Activated CD4-positive, alpha-beta T cell treated with anti-CD3 and anti-CD28 coated beads for 36 hours (primary cell): Measurements from ENCODE around the gene AKAP8L. TPM values are rescaled to one million over a fixed set of nuclear protein-coding genes. Genes with fewer than 3 reads are reported as not detected.

Experiments used
- ATAC-seq: fragments of 200-7000 bp; cut with Tn5 transposase; one replicate; pipeline ENCODE4 v1.10.0; 2021; ENCODE audit warnings: mild to moderate bottlenecking, moderate library complexity
- CTCF ChIA-PET: fragments of 350-600 bp; sonication (Branson Sonifier 250); formaldehyde crosslinking; loops from one replicate; lab custom pipeline; 2021; ENCODE audit warnings: antibody characterized with exemption; lab: Charles Lee
- POLR2A ChIA-PET: fragments of 350-600 bp; sonication (Branson Sonifier 250); formaldehyde crosslinking; loops from one replicate; lab custom pipeline; 2021; ENCODE audit warnings: antibody characterized with exemption, inconsistent platforms; lab: Charles Lee
- DNase-seq: peaks from one replicate; pipeline ENCODE4 v3.0.0-alpha.2; 2020
- H3K27ac Mint-ChIP-seq: one replicate; pipeline ENCODE4 v1.8.0; 2021; ENCODE audit warnings: mixed read lengths
- H3K27me3 Mint-ChIP-seq: one replicate; pipeline ENCODE4 v1.8.0; 2021; ENCODE audit warnings: mixed read lengths
- H3K36me3 Mint-ChIP-seq: one replicate; pipeline ENCODE4 v1.8.0; 2021; ENCODE audit warnings: low read depth, mixed read lengths
- H3K4me1 Mint-ChIP-seq: one replicate; pipeline ENCODE4 v1.8.0; 2021; ENCODE audit warnings: mixed read lengths
- H3K4me3 Mint-ChIP-seq: one replicate; pipeline ENCODE4 v1.8.0; 2021; ENCODE audit warnings: mild to moderate bottlenecking, moderate library complexity, mixed read lengths
- H3K9me3 Mint-ChIP-seq: one replicate; pipeline ENCODE4 v1.8.0; 2021; ENCODE audit warnings: low read depth, mixed read lengths
- intact Hi-C, 2 experiments: fragments of 100-400 bp; cut with DNase I in 1 of 2; cut with micrococcal nuclease in 1 of 2; formaldehyde crosslinking; loops; one replicate each; pipeline versions ENCODE4 v1.14.2 to v1.15.1; 2022 to 2024; cut with DNase I, micrococcal nuclease
- total RNA-seq, 2 experiments: library from RNA; stranded (reverse); gene quantifications; one replicate each; pipeline ENCODE4 v1.2.3, GENCODE V29; 2021

The AKAP8L gene, protein sequence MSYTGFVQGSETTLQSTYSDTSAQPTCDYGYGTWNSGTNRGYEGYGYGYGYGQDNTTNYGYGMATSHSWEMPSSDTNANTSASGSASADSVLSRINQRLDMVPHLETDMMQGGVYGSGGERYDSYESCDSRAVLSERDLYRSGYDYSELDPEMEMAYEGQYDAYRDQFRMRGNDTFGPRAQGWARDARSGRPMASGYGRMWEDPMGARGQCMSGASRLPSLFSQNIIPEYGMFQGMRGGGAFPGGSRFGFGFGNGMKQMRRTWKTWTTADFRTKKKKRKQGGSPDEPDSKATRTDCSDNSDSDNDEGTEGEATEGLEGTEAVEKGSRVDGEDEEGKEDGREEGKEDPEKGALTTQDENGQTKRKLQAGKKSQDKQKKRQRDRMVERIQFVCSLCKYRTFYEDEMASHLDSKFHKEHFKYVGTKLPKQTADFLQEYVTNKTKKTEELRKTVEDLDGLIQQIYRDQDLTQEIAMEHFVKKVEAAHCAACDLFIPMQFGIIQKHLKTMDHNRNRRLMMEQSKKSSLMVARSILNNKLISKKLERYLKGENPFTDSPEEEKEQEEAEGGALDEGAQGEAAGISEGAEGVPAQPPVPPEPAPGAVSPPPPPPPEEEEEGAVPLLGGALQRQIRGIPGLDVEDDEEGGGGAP
- 10 to 100 TPM; 76.2 to 89.9 TPM for total RNA-seq

DNA sequence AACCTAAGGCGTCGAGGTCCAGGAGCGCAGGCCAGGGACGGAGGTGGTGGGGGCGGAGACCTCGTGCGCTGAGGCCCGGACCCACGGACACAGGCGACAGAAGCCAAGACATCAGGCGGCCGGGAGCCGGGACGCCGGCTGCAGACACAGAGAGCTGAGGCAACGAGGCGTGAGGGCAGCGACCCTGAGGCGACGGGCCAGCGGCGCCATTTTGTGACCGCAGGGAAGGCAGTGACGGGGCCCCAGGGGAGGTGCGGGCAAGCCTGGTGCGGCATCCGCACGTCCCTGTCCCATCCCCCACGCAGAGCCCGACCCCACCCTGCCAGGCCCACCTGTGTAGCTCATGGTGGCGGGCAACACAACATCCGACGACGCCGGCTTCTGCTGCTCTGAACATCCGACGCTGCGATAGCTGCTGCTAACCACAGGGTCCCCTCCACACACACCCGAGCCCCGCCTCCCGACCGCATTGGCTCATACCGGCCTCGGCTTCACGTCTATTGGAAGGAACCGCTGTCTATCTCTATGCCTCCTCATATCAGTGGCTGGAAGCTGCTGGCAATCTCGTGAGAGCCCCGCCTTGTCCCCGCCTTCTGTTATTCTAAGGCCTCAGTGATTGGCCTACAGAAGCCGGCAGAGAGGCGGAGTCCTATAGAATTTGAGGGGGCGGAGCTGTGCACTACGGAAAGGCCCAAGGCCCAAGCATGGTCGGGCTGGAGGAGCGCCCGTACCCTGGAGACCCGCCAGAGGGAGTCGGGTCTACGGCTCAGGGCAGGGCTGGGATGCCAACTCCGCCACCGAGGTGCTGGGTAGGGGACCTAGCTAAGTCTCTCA, at the start of gene AKAP8L:
Gene AKAP8L, minus strand, starts transcription at position 410 of the 834 bp plus-strand sequence. Its CDS starts 65 bp downstream, at position 345.
- POLR2A ChIA-PET, result interaction anchor here (0.6 to 3.0 kb wide), 16 partner anchors 10 to 714 kb away, joined by 3 to 33 read pairs (median 4); partner anchors contain the start of gene AKAP8
- H3K9me3 Mint-ChIP-seq, result no peaks in the 10 kb centered on the region
- H3K4me1 Mint-ChIP-seq, result peaks cover 37% of the 10 kb centered on the region
- intact Hi-C loops, result loop anchor here (1.0 to 5.0 kb wide), 13 partner anchors 14 to 293 kb away; partner anchors contain the start of genes AKAP8 (in 2 of the 2), BRD4 (in 2 of the 2) and RASAL3 (in 1 of the 2)
- no peaks in the 10 kb centered on the region for H3K27me3 Mint-ChIP-seq
- peak within 1 kb of the TSS; percentile 98 for H3K27ac Mint-ChIP-seq
- CTCF ChIA-PET, result interaction anchor here (0.6 to 5.1 kb wide), 33 partner anchors 9 to 677 kb away, joined by 3 to 72 read pairs (median 4); partner anchors contain the start of genes AKAP8, PGLYRP2 and RASAL3
- peak; percentile 98 for ATAC-seq
- H3K36me3 Mint-ChIP-seq, result peaks cover 32% of the 10 kb centered on the region
- peak within 1 kb of the TSS; percentile 98 for H3K4me3 Mint-ChIP-seq
- peak; percentile 99 for DNase-seq

DNA sequence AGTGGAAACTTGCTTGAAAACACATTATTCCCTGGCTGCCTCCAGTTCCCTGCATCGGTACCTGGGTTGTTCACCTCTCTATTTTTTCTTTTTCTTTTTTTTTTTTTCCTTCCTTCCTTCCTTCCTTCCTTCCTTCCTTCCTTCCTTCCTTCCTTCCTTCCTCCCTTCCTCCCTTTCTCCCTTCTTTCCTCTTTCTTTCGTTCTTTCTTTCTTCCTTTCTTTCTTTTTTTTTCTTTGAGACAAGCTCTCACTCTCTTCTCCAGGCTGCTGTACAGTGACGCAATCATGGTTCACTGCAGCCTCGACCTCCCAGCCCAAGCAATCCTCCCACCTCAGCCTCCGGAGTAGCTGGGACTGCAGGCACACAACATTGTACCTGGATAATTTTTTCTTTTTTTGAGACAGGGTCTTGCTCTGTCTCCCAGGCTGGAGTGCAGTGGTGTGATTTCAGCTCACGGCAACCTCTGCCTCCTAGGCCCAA, 49.0 kb upstream of the AKAP8L start:
- DNase-seq, result no peak
- POLR2A ChIA-PET, result interaction anchor here (0.5 to 1.4 kb wide), 3 partner anchors 49 to 642 kb away, joined by 4 to 10 read pairs (median 7); partner anchors contain the start of gene AKAP8L
- H3K36me3 Mint-ChIP-seq, result peaks cover 12% of the 10 kb centered on the region
- ATAC-seq, result no peak
- peak overlapping the region; percentile 21 for H3K4me3 Mint-ChIP-seq
- H3K9me3 Mint-ChIP-seq, result peaks cover 2% of the 10 kb centered on the region
- intact Hi-C loops, result loop anchor here (1.0 to 10.0 kb wide), 13 partner anchors 35 to 1093 kb away; partner anchors contain the start of genes AKAP8L (in 1 of the 2), BRD4 (in 1 of the 2) and TPM4 (in 1 of the 2)
- H3K27me3 Mint-ChIP-seq, result peaks cover 3% of the 10 kb centered on the region
- CTCF ChIA-PET, result interaction anchor here (0.8 to 3.2 kb wide), 7 partner anchors 19 to 88 kb away, joined by 3 to 17 read pairs (median 4); partner anchors contain the start of gene AKAP8L
- peaks cover 57% of the 10 kb centered on the region for H3K4me1 Mint-ChIP-seq
- peak overlapping the region; percentile 88 for H3K27ac Mint-ChIP-seq

DNA sequence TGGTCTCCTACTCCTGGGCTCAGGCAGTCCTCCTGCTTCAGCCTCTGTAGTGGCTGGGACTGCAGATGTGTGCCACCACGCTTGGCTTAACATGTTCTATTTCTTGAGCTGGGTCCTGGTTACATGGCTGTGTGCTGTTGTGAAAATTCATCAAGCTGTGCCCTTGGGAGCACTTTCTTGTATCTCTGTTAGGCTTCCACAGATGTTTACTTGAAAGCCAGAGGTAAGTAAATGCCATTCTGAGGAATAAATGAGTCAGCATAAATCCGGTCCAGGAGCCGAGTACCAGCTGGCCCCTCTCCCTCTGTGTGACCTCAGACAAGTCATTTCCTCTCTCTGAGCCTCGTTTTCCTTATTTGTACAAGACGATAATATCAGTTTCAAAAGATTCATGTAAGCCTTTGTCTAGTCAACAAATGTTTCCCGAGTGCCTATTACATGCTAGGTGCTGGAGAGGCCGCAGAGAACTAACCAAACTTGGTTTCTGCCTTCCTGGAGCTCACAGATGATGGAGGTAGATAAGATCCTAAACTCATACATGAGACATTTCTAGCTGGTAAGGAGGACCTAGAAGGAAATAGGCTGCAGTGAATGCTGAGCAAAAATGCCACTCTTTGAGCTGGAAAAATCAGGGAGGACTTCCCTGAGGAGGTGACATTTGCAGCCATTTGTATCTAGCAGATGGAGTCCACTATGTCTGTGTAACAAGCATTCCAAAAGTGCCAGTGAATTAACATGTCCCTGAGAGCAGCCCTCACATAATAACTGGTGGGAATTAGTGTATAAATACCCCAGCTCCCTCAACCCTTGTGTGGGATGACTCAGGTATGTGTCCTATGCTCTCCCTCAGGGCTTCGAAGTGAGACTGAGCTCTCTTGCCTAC, 48.3 kb upstream of the AKAP8L start:
- Mint-ChIP-seq H3K9me3 (peaks cover 2% of the 10 kb centered on the region), H3K27ac (peak overlapping the region; percentile 95), H3K4me3 (peak overlapping the region; percentile 47), H3K4me1 (peaks cover 62% of the 10 kb centered on the region), H3K27me3 (peaks cover 3% of the 10 kb centered on the region), H3K36me3 (peaks cover 16% of the 10 kb centered on the region)
- ChIA-PET POLR2A (interaction anchor here (0.5 to 1.4 kb wide), 6 partner anchors 47 to 863 kb away, joined by 3 to 10 read pairs (median 4); partner anchors contain the start of gene AKAP8L), CTCF (interaction anchor here (0.6 to 3.2 kb wide), 9 partner anchors 15 to 170 kb away, joined by 3 to 17 read pairs (median 4); partner anchors contain the start of gene AKAP8L)
- intact Hi-C loops, result loop anchor here (1.0 to 10.0 kb wide), 13 partner anchors 35 to 1092 kb away; partner anchors contain the start of genes AKAP8L (in 1 of the 2), BRD4 (in 1 of the 2) and TPM4 (in 1 of the 2)
- ATAC-seq (peak; percentile 62), DNase-seq (peak; percentile 80)

DNA sequence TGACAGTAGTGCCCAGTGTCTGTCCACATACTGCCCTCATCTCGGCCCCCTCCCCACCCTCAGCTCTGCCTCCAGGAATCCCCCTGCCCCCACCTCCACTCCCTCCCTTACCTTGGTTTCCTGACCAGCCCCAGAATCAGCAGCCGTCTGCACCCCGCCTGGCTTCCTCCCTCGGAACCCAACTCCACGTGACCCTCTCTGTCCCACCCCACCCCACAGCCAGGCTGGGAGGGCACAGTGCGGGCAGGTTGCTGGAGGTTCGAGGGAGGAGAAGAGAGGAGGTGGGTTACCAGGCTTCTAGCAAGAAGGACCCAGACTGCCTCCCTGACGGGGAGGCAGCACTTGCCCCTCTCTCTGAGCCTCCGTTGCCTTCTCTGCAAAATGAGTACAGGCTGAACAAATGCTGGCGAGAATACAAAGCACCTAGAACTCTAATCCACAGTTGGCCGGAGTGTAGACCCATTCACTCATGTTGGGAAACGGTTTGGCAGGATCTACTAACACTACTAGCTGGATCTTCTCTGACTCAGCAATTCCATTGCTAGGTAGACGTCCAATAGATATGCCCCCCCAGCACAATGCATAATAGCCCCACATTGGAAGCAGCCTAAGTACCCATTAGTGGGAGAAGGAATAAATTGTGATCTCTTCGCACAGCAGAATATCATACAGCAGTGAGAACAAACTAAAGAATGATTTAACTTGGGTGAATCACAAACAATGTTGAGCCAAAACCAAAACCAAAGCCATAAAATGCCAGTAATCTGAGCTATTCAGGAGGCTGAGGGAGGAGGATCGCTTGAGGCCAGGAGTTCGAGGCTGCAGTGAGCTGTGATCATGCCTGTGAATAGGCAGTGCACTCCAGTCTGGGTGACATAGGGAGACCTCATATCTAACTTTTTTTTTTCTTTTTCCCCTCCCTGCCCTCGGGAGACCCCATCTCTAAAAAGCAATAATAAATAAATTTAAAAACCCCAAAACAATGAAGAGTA, 45.9 kb upstream of the AKAP8L start, which contains the start of gene RASAL3:
Gene RASAL3, minus strand, starts transcription at position 151 of the 992 bp plus-strand sequence. CDS start 186 bp downstream, outside the sequence.
- H3K27ac Mint-ChIP-seq, result peak within 1 kb of the TSS; percentile 94

DNA sequence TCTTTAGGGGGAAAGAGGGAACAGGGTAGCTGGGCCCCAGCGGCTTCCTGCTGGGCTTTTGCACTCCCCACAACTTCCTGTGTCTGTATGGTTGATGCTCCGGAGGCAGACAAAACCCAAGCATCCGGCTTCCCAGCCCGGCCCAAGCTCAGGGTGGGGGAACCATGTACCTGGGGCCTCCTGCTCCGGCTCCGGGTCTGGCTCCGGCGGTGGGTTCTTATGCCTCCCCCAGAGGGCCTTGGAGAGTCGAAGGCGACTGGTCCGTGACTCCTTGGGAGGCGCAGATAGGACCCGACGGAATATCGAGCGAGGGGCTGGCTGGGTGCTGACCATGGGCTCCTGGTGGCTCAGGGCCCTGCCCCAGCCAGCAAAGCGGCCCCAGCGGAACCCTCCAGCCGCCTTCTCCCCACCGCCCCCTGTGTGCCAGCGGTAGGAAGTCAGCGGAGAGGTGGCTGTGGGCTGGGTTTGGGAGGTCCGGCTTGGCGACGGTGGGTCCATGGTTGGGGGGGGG, 45.1 kb upstream of the AKAP8L start:
- intact Hi-C loops, result loop anchor here in 1 of 2 experiments (1.0 to 10.0 kb wide), 6 partner anchors 14 to 1089 kb away; partner anchors contain the start of genes AKAP8 and TPM4
- peaks cover 63% of the 10 kb centered on the region for H3K4me1 Mint-ChIP-seq
- peaks cover 36% of the 10 kb centered on the region for H3K36me3 Mint-ChIP-seq
- peaks cover under 1% of the 10 kb centered on the region for H3K27me3 Mint-ChIP-seq
- H3K4me3 Mint-ChIP-seq, result peak overlapping the region; percentile 84
- ATAC-seq (peak; percentile 76), DNase-seq (peak; percentile 87)
- ChIA-PET POLR2A (interaction anchor here (0.5 to 1.5 kb wide), 6 partner anchors 10 to 373 kb away, joined by 3 to 4 read pairs (median 3); partner anchors contain the start of gene AKAP8), CTCF (interaction anchor here (1.0 to 1.2 kb wide), 3 partner anchors 14 to 92 kb away, joined by 3 to 7 read pairs (median 4); partner anchors contain the start of gene WIZ)
- peak overlapping the region; percentile 94 for H3K27ac Mint-ChIP-seq
- H3K9me3 Mint-ChIP-seq, result peaks cover 2% of the 10 kb centered on the region

More for the DNA sequence above, 45.9 kb upstream of the AKAP8L start, which contains the start of gene RASAL3:
- peaks cover 3% of the 10 kb centered on the region for H3K27me3 Mint-ChIP-seq
- H3K4me1 Mint-ChIP-seq, result peaks cover 69% of the 10 kb centered on the region
- peaks cover 32% of the 10 kb centered on the region for H3K36me3 Mint-ChIP-seq
- peak; percentile 55 for ATAC-seq
- peak within 1 kb of the TSS; percentile 84 for H3K4me3 Mint-ChIP-seq
- H3K9me3 Mint-ChIP-seq, result peaks cover 2% of the 10 kb centered on the region
- intact Hi-C loops, result loop anchor here in 1 of 2 experiments (1.0 to 10.0 kb wide), 6 partner anchors 45 to 1090 kb away; partner anchors contain the start of genes BRD4 and TPM4
- DNase-seq, result peak; percentile 75
- ChIA-PET CTCF (interaction anchor here (1.0 to 1.2 kb wide), 3 partner anchors 15 to 91 kb away, joined by 3 read pairs; partner anchors contain the start of gene WIZ), POLR2A (interaction anchor here (0.6 to 1.0 kb wide), 3 partner anchors 46 to 166 kb away, joined by 3 to 4 read pairs (median 4); partner anchors contain the start of gene AKAP8L)

DNA sequence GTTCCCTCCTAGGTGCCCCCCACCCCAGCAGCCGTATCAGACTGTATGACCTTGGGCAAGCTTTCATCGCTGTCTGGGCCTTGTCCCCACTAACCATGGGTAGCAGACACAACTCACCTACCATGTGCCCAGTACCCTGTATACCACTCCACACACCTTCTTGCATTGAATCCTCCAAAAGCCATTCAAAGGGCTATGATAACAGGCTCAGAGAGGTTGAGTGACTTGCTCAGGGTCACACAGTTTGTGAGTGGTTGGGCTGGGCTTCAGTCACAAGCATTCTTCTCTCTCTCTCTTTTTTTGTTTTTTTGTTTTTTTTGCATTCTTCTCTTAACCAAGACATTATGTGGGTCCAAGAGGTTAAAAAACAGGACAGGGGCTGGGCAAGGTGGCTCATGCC, 42.9 kb upstream of the AKAP8L start:
- ChIA-PET POLR2A (no interaction called here), CTCF (no interaction called here)
- no peaks in the 10 kb centered on the region for H3K9me3 Mint-ChIP-seq

DNA sequence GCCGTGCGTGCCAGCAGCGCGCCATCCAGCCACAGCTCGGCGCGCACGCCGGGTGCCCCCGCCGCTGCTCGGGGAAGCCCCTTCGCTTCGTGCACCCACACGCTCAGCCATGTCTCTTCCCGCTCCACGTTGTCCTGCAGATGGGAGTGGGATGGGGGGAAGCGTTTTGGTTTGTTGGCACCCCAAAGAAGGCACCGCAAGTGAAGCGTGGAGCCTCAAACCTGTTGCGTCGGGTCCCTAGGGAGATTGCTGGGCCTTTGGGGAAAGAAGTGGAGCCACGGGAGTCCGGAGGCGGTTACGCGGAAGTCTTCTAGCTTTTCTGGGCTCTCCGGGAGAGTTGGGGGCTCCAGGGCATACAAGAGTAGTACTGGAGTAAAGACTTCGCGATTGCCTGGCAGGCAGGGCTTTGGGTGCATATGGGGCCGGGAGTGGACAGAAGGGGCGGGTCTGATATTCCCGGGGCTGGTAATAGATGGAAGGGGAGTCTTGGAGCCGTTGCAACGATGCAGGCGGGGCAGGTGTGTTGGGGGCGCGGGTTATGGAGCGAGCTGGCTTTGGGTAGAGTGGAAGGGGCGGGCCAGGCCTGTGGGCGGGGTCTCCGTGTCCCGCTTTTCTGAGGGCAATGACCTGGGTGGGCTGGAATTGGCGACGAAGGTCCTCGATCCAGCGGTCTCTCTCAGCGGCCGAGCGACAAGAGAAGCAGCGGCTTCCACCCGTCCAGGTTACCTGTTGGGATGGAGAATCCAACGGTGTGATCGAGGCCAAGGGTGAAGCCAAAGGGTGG, 39.1 kb upstream of the AKAP8L start:
- peaks cover 19% of the 10 kb centered on the region for H3K4me1 Mint-ChIP-seq
- POLR2A ChIA-PET, result no interaction called here
- no peak overlapping the region for H3K27ac Mint-ChIP-seq
- no peaks in the 10 kb centered on the region for H3K9me3 Mint-ChIP-seq
- no peak overlapping the region for H3K4me3 Mint-ChIP-seq
- CTCF ChIA-PET, result no interaction called here
- no peak for ATAC-seq
- no peaks in the 10 kb centered on the region for H3K27me3 Mint-ChIP-seq
- H3K36me3 Mint-ChIP-seq, result peaks cover 65% of the 10 kb centered on the region
- intact Hi-C loops, result no loop called here
- DNase-seq, result no peak

More for the DNA sequence above, 42.9 kb upstream of the AKAP8L start:
- DNase-seq (no peak), ATAC-seq (no peak)
- H3K36me3 Mint-ChIP-seq, result peaks cover 42% of the 10 kb centered on the region
- no peaks in the 10 kb centered on the region for H3K27me3 Mint-ChIP-seq
- intact Hi-C loops, result loop anchor here in 1 of 2 experiments (10.0 kb wide), 2 partner anchors 613 to 1087 kb away; partner anchors contain the start of gene TPM4
- H3K4me3 Mint-ChIP-seq, result no peak overlapping the region
- H3K4me1 Mint-ChIP-seq, result peaks cover 41% of the 10 kb centered on the region
- H3K27ac Mint-ChIP-seq, result peak overlapping the region; percentile 94
